Motor neuron (in vitro differentiated cells): ENCODE measurements around the gene CKS1B. TPM values are rescaled to one million over a fixed set of nuclear protein-coding genes. Genes with fewer than 3 reads are reported as not detected.

ENCODE experiments used
- ATAC-seq, 8 experiments: fragments of 200-7000 bp; cut with Tn5 transposase; replicated peaks in 6 of 8; 2 replicates each; pipeline ENCODE4 v1.8.0; 2021; ENCODE audit warnings: mild to moderate bottlenecking in 8 of 8, moderate library complexity in 8 of 8
- H3K27ac ChIP-seq, 2 donors: fragments of 250-450 bp; sonication (Bioruptor Pico); 2 replicates each; pipeline ENCODE4 v1.9.0; 2021; ENCODE audit warnings: antibody characterized with exemption in 2 of 2, mild to moderate bottlenecking in 2 of 2, moderate library complexity in 1 of 2
- H3K4me1 ChIP-seq, 2 donors: fragments of 250-450 bp; sonication (Bioruptor Pico); replicated peaks in 1 of 2; 2 replicates each; pipeline ENCODE4 v1.6.1; 2021; ENCODE audit warnings: antibody characterized with exemption in 2 of 2, mild to moderate bottlenecking in 2 of 2, moderate library complexity in 1 of 2
- H3K4me3 ChIP-seq, 5 donors: fragments of 250-450 bp; sonication (Bioruptor Pico); 2 replicates each; pipeline ENCODE4 v1.9.0; 2021; ENCODE audit warnings: antibody characterized with exemption in 5 of 5, mild to moderate bottlenecking in 5 of 5, moderate library complexity in 4 of 5
- WGBS, 10 experiments: fragments of 450-650 bp; shearing (Covaris generic); methylation state at CpG; one replicate each; pipeline ENCODE4 v1.0.0; 2022; 5-methylcytosine and 5-hydroxymethylcytosine counted together
- in situ Hi-C, 9 experiments: fragments of 400-800 bp; cut with MboI; loops; one replicate each; pipeline ENCODE4 v1.15.0; 2021; ENCODE audit warnings: low sequenced_read_pairs in 9 of 9, low pct_unique_long_range_greater_than_20kb in 2 of 9; ENCODE audit not compliant: unreplicated experiment in 9 of 9
- total RNA-seq, 8 experiments: library from RNA; unstranded; fragments of 300-600 nt; gene quantifications; 2 replicates each; pipeline versions ENCODE4 v1.2.3 to v1.2.4, GENCODE V29; 2022

The CKS1B gene
- total RNA-seq, 8 experiments from 2014 or later, result 21.6 to 257 (median 42.5) TPM

- Histone ChIP-seq H3K4me1 (peaks cover 19 to 26% of the 10 kb centered on the region in 2 donors), H3K27ac (peak overlapping the region; percentile 91 to 93), H3K4me3 (peak overlapping the region; percentile 44 to 70 (median 54))
- WGBS, 10 experiments, result 0 to 3% (median 0%) methylated on average over 1 to 9 of the region's 37 CpGs; no CpG with 5 or more reads in 7 of the 10 experiments
- in situ Hi-C loops, result no loop called here
- no peak for ATAC-seq
Observed at GRCh38 chr1:155003227-155003765, 28.8 kb downstream of the CKS1B start.

GRCh38 chr1:155003766-155004351 lies 29.4 kb downstream of the CKS1B start:
- in situ Hi-C loops, result no loop called here
- ATAC-seq, result peak in 7 of 8 experiments; percentile 0 to 21 (median 6)
- Histone ChIP-seq H3K4me1 (peaks cover 20 to 29% of the 10 kb centered on the region in 2 donors), H3K27ac (peak overlapping the region; percentile 91 to 93), H3K4me3 (peak overlapping the region; percentile 44 to 70 (median 54))
- WGBS, 10 experiments, result 0 to 2% methylated on average over 5 to 8 of the region's 34 CpGs; no CpG with 5 or more reads in 8 of the 10 experiments

- WGBS, 10 experiments, result 0 to 100% (median 47%) methylated on average over 1 to 4 of the region's 5 CpGs; no CpG with 5 or more reads in 5 of the 10 experiments
- Histone ChIP-seq H3K4me1 (peaks cover 19 to 30% of the 10 kb centered on the region in 2 donors), H3K27ac (peak overlapping the region; percentile 91 to 93), H3K4me3 (peak overlapping the region; percentile 44 to 70 (median 54))
- ATAC-seq, result peak in 3 of 8 experiments; percentile 1 to 28 (median 20)
- in situ Hi-C loops, result no loop called here
Observed at GRCh38 chr1:155004352-155005075, 30.0 kb downstream of the CKS1B start.

- H3K27ac ChIP-seq, result peak overlapping the region; percentile 91 to 93
- peaks cover 19 to 22% of the 10 kb centered on the region in 2 donors for H3K4me1 ChIP-seq
- in situ Hi-C loops, result no loop called here
- H3K4me3 ChIP-seq, result peak overlapping the region in 3 of 5 donors; percentile 49 to 70 (median 54)
- WGBS, 10 experiments, result 79 to 100% (median 98%) methylated on average over 1 to 8 of the region's 17 CpGs; no CpG with 5 or more reads in 6 of the 10 experiments
- no peak for ATAC-seq
Observed at GRCh38 chr1:155005076-155006011, 30.9 kb downstream of the CKS1B start.

- 60 to 86% (median 83%) methylated on average over 1 of the region's 2 CpGs; no CpG with 5 or more reads in 7 of the 10 experiments for WGBS, 10 experiments
- Histone ChIP-seq H3K4me1 (peaks cover 28 to 33% of the 10 kb centered on the region in 2 donors), H3K27ac (no peak overlapping the region)
Observed at GRCh38 chr1:155006601-155007101, 32.2 kb downstream of the CKS1B start.

GRCh38 chr1:155007251-155007828 lies 32.9 kb downstream of the CKS1B start:
- 57 to 100% methylated on average over 1 of the region's 6 CpGs; no CpG with 5 or more reads in 8 of the 10 experiments for WGBS, 10 experiments
- no peak overlapping the region for H3K27ac ChIP-seq

More at GRCh38 chr1:155006601-155007101, 32.2 kb downstream of the CKS1B start:
- in situ Hi-C loops, result no loop called here
- H3K4me3 ChIP-seq, result no peak overlapping the region
- ATAC-seq, result no peak

GRCh38 chr1:155008015-155008941 lies 33.8 kb downstream of the CKS1B start:
- peaks cover 37 to 42% of the 10 kb centered on the region in 2 donors for H3K4me1 ChIP-seq
- WGBS, 10 experiments, result 60% methylated on average over 1 of the region's 16 CpGs; no CpG with 5 or more reads in 9 of the 10 experiments
- in situ Hi-C loops, result no loop called here

More at GRCh38 chr1:155007251-155007828, 32.9 kb downstream of the CKS1B start:
- Histone ChIP-seq H3K4me1 (peaks cover 33 to 39% of the 10 kb centered on the region in 2 donors), H3K4me3 (no peak overlapping the region)
- in situ Hi-C loops, result no loop called here
- ATAC-seq, result no peak

GRCh38 chr1:155009221-155009711 lies 34.8 kb downstream of the CKS1B start:
- H3K27ac ChIP-seq, result no peak overlapping the region
- H3K4me1 ChIP-seq, result peaks cover 35 to 38% of the 10 kb centered on the region in 2 donors
- H3K4me3 ChIP-seq, result no peak overlapping the region
- in situ Hi-C loops, result no loop called here
- 85 to 100% methylated on average over 2 of the region's 12 CpGs; no CpG with 5 or more reads in 8 of the 10 experiments for WGBS, 10 experiments
- no peak for ATAC-seq

More at GRCh38 chr1:155008015-155008941, 33.8 kb downstream of the CKS1B start:
- no peak for ATAC-seq
- no peak overlapping the region for H3K27ac ChIP-seq
- H3K4me3 ChIP-seq, result no peak overlapping the region

GRCh38 chr1:155009742-155010141 lies 35.3 kb downstream of the CKS1B start:
- Histone ChIP-seq H3K4me3 (no peak overlapping the region), H3K4me1 (peaks cover 30 to 34% of the 10 kb centered on the region in 2 donors), H3K27ac (no peak overlapping the region)
- WGBS, 10 experiments, result 80 to 100% (median 90%) methylated on average over 1 to 5 of the region's 5 CpGs; no CpG with 5 or more reads in 1 of the 10 experiments
- in situ Hi-C loops, result no loop called here
- ATAC-seq, result no peak

GRCh38 chr1:155010211-155010918 lies 35.9 kb downstream of the CKS1B start:
- WGBS, 10 experiments, result 80 to 100% (median 83%) methylated on average over 1 of the region's 11 CpGs; no CpG with 5 or more reads in 7 of the 10 experiments
- peaks cover 27% of the 10 kb centered on the region in 2 donors for H3K4me1 ChIP-seq
- in situ Hi-C loops, result no loop called here
- H3K4me3 ChIP-seq, result no peak overlapping the region
- ATAC-seq, result no peak
- peak overlapping the region in 1 of 2 donors; percentile 68 for H3K27ac ChIP-seq
